ENCODE data around the gene ZSWIM4.

ZSWIM4 gene

GRCh38 chr19:13838435-13839129, 43.3 kb downstream of the ZSWIM4 start:
- no peak for DNase-seq (ENCODE audit: low read depth)
- TF ChIP-seq, protein P1, sequence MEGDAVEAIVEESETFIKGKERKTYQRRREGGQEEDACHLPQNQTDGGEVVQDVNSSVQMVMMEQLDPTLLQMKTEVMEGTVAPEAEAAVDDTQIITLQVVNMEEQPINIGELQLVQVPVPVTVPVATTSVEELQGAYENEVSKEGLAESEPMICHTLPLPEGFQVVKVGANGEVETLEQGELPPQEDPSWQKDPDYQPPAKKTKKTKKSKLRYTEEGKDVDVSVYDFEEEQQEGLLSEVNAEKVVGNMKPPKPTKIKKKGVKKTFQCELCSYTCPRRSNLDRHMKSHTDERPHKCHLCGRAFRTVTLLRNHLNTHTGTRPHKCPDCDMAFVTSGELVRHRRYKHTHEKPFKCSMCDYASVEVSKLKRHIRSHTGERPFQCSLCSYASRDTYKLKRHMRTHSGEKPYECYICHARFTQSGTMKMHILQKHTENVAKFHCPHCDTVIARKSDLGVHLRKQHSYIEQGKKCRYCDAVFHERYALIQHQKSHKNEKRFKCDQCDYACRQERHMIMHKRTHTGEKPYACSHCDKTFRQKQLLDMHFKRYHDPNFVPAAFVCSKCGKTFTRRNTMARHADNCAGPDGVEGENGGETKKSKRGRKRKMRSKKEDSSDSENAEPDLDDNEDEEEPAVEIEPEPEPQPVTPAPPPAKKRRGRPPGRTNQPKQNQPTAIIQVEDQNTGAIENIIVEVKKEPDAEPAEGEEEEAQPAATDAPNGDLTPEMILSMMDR (conservative IDR thresholded peaks at IDR 0.05; ENCODE audit: low read depth, low read length) = no peak
- H3K4me3 ChIP-seq (ENCODE audit: low read length) = no peak overlapping the region

- DNase-seq (ENCODE audit: low read depth) = no peak
These were observed 44.1 kb downstream of the ZSWIM4 start for GRCh38 chr19:13839130-13839937.

DNA sequence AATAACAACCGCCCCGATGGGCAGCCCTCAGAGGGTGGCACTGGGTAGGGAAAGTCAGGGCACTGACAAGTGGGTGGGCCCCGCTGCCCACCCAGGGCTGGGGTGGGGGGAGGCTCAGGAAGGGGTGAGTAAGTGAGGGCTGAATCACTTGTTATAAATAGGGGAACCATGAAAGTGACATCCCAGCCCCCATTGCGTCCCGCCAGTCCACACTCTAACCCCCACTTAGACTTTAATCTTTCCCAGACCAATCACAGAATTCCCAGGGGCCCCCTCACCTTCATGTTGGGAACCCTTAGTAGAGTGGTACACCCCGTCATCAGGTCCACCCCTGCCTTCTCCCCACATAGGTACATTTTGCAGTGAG, 44.7 kb downstream of the ZSWIM4 start:
- TF ChIP-seq, protein P1 (conservative IDR thresholded peaks at IDR 0.05; ENCODE audit: low read depth, low read length) = no peak
- DNase-seq (ENCODE audit: low read depth) = no peak
- peak overlapping the region; percentile 86 for H3K4me3 ChIP-seq (ENCODE audit: low read length)

More at GRCh38 chr19:13839130-13839937, 44.1 kb downstream of the ZSWIM4 start:
- H3K4me3 ChIP-seq (ENCODE audit: low read length) = peak overlapping the region; percentile 86
- TF ChIP-seq, protein P1 (conservative IDR thresholded peaks at IDR 0.05; ENCODE audit: low read depth, low read length) = no peak

DNA sequence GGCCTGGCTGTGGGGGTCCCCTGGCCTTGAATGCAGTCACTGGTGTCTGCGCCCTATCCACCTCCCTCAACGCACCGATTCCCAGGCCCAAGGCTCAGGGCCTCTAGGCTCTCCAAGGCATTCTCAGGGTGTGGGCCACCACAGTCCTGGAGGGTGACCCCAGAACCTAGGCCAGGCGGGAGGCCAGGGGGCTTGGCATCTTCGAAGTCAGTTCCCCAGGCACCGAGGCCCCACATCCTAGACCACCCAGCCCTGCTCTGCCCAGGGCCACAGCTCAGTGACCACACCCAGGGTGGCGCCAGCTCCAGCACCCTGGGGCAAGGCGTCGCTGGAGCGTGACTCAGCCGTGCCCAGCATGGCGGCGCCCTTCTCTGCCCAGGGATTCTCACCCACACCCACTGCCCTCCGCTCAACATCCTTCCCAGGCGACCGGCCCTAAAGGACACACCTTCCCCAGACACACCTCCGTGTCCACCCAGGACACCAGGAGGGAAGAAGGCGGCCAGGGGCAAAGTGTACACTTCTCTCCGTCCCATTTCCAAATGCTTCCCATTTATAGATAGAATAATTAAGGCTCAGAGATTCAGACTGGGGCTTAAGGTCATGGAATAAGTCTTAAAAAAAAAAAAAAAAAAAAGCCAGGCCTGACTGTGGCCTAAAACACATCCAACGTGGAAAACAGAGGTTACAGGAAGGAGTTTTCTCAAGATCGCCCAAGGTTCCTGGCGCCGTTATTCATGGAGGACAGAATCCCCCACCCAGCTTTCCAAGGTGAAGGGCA, 45.3 kb downstream of the ZSWIM4 start:
- TF ChIP-seq, protein P1 (conservative IDR thresholded peaks at IDR 0.05; ENCODE audit: low read depth, low read length) = no peak
- DNase-seq (ENCODE audit: low read depth) = no peak
- peak overlapping the region; percentile 86 for H3K4me3 ChIP-seq (ENCODE audit: low read length)

- TF ChIP-seq, protein P1 (conservative IDR thresholded peaks at IDR 0.05; ENCODE audit: low read depth, low read length) = no peak
- no peak for DNase-seq (ENCODE audit: low read depth)
- peak overlapping the region; percentile 86 for H3K4me3 ChIP-seq (ENCODE audit: low read length)
These were observed 46.1 kb downstream of the ZSWIM4 start for GRCh38 chr19:13841086-13841961.

DNA sequence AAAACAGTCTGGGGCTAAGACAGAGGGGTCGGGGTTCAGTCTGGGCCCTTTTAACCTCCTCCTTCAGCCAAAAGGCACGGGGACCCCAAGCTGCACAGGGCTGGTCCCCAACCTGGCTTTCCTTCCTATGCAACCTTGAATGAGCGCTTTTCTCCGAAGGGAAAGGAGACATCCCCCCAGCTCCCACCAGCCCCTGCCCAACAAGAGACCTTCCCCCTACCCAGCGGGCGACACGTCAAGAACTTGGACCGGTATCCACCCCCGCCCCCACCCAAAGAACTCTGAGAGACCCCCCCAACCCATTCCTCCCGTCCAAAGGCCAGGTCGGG, 46.7 kb downstream of the ZSWIM4 start:
- DNase-seq (ENCODE audit: low read depth) = no peak
- peak overlapping the region; percentile 86 for H3K4me3 ChIP-seq (ENCODE audit: low read length)
- TF ChIP-seq, protein P1 (conservative IDR thresholded peaks at IDR 0.05; ENCODE audit: low read depth, low read length) = no peak
